Activated CD4-positive, alpha-beta T cell treated with anti-CD3 and anti-CD28 coated beads, Interleukin-2, amount 50 U/mL, for 16 hours (primary cell): ENCODE measurements around the gene DMGDH.

Experiments
- DNase-seq: peaks from one replicate; pipeline ENCODE4 v3.0.0-alpha.2; 2020

Gene DMGDH

DNA sequence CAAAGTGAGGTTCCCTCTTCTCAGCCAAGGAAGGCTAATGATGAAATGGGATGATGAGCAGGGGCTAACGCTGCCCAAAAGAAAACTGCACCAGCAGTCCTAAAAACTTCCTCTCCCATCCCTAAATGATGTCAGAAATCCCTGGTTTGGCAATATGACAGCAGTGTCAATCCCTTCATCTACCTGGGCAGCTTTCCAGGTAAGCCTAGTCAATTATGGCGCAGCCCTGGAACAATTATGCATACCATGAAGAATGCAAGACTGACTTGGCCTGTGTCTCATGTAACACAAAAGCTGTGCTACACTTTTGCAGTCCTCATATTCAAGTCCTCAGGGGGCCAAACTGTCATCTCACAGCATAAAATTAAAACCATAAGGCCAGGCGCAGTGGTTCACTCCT, 7.0 kb downstream of the DMGDH start:
- no peak for DNase-seq

DNA sequence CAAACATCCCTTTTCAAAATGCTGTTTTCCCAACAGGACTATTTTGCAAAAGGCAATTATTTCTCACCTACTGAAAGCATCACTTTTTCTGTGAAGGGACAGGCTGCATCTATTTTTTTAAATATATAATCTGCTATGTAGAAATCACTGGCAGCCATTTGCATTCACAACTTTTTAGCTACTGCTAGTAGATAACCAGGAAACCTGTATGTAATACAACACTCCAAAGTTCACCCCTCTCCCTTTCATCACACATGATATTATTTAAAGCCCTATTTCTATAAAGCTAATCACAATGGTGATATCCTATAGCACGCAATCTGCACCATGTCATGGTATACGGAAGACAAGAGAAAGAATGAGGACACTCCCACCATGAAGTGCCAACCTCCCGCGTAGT, 9.8 kb downstream of the DMGDH start:
- DNase-seq: no peak

DNA sequence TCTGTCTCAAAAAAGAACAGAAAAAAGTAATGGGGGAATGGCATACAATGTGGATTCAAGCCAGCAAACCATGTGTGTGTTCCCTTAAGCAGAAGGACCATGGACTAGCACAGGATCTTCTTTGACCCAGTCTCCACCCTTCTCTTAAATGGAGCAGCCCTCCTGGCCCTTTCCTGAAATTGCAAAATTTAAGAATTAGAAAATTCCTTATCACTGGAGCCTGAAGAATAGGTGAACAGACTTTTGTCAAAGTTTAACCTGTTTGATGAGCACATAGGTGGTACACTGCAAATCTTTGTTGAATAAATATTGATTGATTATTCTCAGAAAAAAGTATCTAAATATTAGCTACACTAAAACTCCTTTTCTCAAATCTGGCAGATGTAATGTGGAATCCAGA, 12.6 kb downstream of the DMGDH start:
- DNase-seq: no peak

- no peak for DNase-seq
Observed at GRCh38 chr5:79055017-79055416, 14.5 kb downstream of the DMGDH start.

DNA sequence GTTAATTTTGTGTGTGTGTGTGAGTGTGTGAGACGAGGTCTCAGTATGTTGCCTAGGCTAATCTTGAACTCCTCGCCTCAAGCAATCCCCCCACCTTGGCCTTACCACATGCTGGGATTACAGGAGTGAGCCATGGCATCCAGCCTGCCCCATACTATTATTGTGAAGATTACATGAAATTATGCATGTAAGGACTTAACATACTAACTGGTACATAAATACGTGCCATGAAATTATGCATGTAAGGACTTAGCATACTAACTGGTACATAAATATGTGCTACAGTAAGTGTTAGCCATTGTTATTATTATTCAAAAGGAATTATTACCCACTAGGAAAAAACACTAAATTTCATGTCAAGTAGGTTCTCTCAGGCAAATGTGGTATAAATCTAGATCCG, 16.2 kb downstream of the DMGDH start:
- no peak for DNase-seq

- no peak for DNase-seq
Observed at GRCh38 chr5:79050498-79050897, 19.0 kb downstream of the DMGDH start.

GRCh38 chr5:79048437-79048836, 21.0 kb downstream of the DMGDH start:
- DNase-seq: no peak

GRCh38 chr5:79047199-79047598, 22.3 kb downstream of the DMGDH start:
- no peak for DNase-seq

DNA sequence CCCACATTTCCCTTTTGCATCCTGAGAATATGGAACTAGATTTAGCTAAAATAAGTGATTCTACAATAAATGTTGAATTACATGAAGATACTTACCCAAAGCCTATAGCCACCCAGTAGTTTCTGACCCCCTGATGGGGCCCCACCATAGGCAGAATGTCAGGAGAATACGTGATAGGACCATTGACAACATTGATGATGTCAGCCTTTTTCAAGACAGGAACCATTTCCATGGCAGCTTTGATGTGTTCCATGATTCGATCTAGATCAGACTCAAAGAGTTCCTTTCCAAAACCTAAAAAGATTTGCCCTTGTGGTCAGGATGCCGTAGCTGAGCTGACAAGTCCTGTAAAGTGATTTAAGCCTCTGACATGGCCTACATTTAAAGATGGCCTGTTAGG, 27.3 kb downstream of the DMGDH start:
- DNase-seq: no peak

DNA sequence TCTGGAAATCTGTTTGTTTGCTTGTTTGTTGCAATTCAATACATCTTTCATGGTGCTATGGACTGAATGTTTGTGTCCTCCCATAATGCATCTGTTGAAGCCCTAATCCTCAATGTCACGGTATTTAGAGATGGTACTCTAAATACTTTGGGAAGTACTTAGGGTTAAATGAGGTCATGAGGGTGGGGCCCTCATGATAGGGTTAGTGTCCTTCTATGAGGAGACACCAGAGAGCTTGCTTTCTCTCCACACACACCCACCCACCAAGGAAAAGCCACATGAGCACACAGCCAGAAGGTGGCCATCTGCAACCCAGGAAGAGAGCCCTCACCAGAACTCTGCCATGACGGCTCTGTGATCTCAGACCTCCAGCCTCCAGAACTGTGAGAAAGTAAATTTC, 32.7 kb downstream of the DMGDH start:
- DNase-seq: no peak

DNA sequence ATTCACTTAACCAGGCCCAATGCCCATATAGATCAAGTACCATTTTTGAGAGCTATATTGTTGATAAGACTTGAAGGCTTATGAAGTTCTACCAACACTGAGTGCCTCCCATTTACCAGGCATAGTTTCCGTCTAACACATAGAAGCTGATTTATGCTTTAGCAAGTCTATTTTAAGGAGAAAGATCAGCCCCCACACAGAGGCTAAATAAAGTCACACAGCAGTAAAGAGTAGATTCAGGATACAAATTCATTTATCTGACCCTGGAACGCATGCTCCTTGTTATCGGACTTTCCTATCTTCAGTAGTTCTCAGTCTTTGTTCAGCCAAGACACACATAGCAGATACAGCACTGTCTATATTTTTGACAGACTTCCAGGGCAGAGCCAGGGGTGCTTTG, 34.2 kb downstream of the DMGDH start:
- no peak for DNase-seq

DNA sequence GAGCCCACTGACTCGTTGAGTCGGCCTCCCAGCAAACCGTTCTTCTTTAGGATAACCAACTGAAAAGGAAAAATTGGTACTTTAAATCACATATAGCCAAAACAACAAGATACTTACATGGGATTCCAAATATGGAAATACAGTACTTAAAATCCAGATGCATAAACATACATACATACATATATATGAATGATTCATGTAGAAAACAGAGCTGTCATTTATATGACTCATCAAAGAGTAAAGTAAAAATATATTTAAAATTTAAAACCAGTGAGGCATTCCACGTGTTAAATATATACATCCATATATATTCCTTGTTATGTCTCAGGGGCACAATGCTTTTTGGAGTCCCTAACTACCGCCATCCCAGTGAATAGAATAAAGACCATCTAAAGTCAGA, 36.7 kb downstream of the DMGDH start:
- DNase-seq: no peak

DNA sequence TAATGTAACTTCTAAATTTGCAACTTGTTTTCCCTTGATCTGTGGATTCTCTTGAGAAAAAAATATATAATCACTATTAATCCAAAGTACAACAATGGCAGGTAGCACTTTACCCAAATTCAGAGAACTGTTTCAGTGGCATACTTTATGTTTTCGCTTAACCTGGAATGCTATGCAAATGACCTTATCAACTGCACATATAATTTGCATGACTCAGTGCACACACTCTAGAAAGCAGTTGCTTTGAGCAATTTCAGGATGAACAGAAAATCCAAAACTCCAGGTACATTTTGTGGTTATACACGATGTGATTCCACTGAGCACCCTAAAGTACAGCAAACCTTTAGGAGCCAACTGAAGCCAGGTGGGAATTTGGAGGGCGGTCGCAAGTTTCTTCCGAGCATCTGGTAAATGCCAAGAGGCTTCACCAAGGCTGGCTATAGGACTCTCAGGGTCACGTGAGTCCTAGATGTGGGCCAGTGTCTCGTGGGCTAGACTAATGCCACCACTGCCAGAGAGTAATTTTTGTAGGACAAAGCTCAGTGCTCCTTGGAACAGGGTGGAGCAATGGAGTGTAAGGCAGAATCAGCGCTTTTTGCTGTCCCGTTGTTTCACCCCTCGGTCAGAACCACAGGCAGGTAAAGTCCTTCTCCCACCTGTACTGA, 37.3 kb downstream of the DMGDH start:
- no peak for DNase-seq

GRCh38 chr5:79031485-79031867, 38.0 kb downstream of the DMGDH start:
- no peak for DNase-seq

- DNase-seq: no peak
Observed at GRCh38 chr5:79030663-79031484, 38.6 kb downstream of the DMGDH start.

- DNase-seq: peak; percentile 41
Observed at GRCh38 chr5:79025054-79025472, 44.4 kb downstream of the DMGDH start.

GRCh38 chr5:79023947-79024346, 45.5 kb downstream of the DMGDH start:
- DNase-seq: no peak

DNA sequence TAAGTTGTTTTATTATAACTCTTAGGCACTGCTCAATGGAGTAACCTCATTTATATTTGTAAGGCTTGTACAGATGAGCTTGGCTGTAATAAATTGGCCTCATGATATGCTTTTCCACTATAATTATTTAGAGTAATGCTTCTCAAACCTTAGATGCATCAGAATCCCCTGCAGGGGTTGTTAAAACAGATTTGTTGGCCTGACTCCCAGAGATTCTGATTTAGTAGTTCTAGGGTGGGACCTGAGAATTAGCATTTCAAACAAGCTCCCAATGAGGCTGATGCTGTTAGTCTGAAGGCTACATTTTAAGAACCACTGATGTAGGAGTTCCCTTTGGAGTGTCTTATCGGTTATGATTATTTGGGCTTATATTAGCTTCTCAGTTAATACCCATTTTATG, 46.1 kb downstream of the DMGDH start:
- no peak for DNase-seq

GRCh38 chr5:79022771-79023170, 46.7 kb downstream of the DMGDH start:
- DNase-seq: no peak

- DNase-seq: no peak
Observed at GRCh38 chr5:79021753-79022152, 47.7 kb downstream of the DMGDH start.

GRCh38 chr5:79020861-79021561, 48.5 kb downstream of the DMGDH start:
- DNase-seq: peak; percentile 52

DNA sequence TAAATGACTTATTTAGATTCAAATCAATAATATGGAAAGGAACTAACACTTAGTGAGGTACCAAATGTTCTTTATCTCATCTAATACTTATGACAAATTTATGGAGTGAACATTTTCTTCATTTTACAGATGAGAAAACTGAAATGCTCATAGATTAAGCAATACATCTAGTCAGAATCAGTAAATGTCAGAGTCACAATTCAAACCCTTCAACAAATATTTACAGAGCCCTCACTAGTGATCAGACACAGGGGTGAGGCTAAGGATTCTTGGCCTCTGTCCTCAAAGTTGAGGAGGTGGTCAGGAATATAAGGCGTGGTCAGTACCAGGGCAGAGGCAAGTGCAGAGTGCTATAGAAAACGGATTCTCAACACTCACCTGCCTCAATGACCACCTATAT, 54.8 kb downstream of the DMGDH start:
- DNase-seq: no peak

GRCh38 chr5:79011869-79012268, 57.6 kb downstream of the DMGDH start:
- DNase-seq: no peak

- DNase-seq: no peak
Observed at GRCh38 chr5:79011219-79011836, 58.1 kb downstream of the DMGDH start.
